Calu3 (cell line): ENCODE measurements around the gene AKR7A3. TPM values are rescaled to one million over a fixed set of nuclear protein-coding genes. Genes with fewer than 3 reads are reported as not detected.

Source experiments
- BruUV-seq: library from RNA; stranded (reverse); fragments of 400-500 nt; replicated peaks from 2 replicates; lab custom pipeline; 2021; lab: Mats Ljungman, UMichigan
- CTCF ChIA-PET: fragments of 300-600 bp; sonication (Branson Sonifier 250); formaldehyde crosslinking; loops from one replicate; lab custom pipeline; 2022; ENCODE audit warnings: antibody characterized with exemption; lab: Charles Lee
- DNase-seq: peaks from one replicate; pipeline ENCODE4 v3.0.0; 2022
- H3K27ac Mint-ChIP-seq: one replicate; pipeline ENCODE4 v1.8.0; 2022; ENCODE audit warnings: mixed read lengths; ENCODE audit not compliant: unreplicated experiment
- H3K27me3 Mint-ChIP-seq: one replicate; pipeline ENCODE4 v1.8.0; 2022; ENCODE audit warnings: mixed read lengths; ENCODE audit not compliant: unreplicated experiment
- H3K36me3 Mint-ChIP-seq: one replicate; pipeline ENCODE4 v1.8.0; 2022; ENCODE audit warnings: mild to moderate bottlenecking, moderate library complexity, mixed read lengths; ENCODE audit not compliant: insufficient read depth, unreplicated experiment
- H3K4me1 Mint-ChIP-seq: one replicate; pipeline ENCODE4 v1.8.0; 2022; ENCODE audit warnings: mild to moderate bottlenecking, low read depth, mixed read lengths; ENCODE audit not compliant: unreplicated experiment
- H3K4me3 Mint-ChIP-seq: one replicate; pipeline ENCODE4 v1.8.0; 2022; ENCODE audit warnings: mild to moderate bottlenecking, low read depth, moderate library complexity, mixed read lengths; ENCODE audit not compliant: unreplicated experiment
- H3K9me3 Mint-ChIP-seq: one replicate; pipeline ENCODE4 v1.8.0; 2022; ENCODE audit warnings: low read depth, mixed read lengths; ENCODE audit not compliant: unreplicated experiment
- CTCF ChIP-seq: fragments of 200-600 bp; IDR thresholded peaks from one replicate; pipeline ENCODE4 v1.8.0; 2022; ENCODE audit warnings: antibody characterized with exemption; ENCODE audit not compliant: unreplicated experiment
- intact Hi-C: fragments of 100-400 bp; cut with micrococcal nuclease; formaldehyde crosslinking; loops from one replicate; pipeline ENCODE4 v1.10.0; 2022; ENCODE audit not compliant: unreplicated experiment
- total RNA-seq: library from RNA; stranded (reverse); gene quantifications from 2 replicates; pipeline ENCODE4 v1.2.3, GENCODE V29; 2022

AKR7A3 gene
- total RNA-seq, 1 experiment from 2014 or later: 1.7 TPM

DNA sequence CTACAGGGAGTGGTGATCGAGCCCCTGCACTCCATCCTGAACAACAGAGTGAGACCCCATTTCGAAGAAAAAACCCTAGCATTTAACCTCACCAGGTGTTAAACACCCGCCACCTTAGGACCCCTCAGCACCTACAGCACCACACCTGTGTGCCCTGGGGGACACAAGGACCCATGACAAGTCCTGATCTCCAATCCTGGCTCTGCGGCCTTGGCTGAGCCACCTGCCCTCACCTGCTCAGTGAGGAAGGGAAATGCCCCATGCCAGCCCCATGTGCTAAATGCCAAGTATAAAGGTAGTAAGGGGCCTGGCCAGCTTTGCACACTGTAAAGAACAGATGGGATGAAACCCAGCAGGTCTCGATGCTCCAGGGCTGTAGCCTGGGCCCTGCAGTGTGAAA is 25.8 kb downstream of the AKR7A3 start:
- H3K36me3 Mint-ChIP-seq: peaks cover 32% of the 10 kb centered on the region
- peaks cover 3% of the 10 kb centered on the region for H3K9me3 Mint-ChIP-seq
- H3K27ac Mint-ChIP-seq: no peak overlapping the region
- H3K27me3 Mint-ChIP-seq: no peaks in the 10 kb centered on the region
- no TSS peak for BruUV-seq
- CTCF ChIA-PET: interaction anchor here (0.7 kb wide), 1 partner anchor 390 kb away, joined by 3 read pairs; no protein-coding TSS in a partner anchor
- DNase-seq: no peak
- TF ChIP-seq CTCF: no peak
- intact Hi-C loops: no loop called here
- no peak overlapping the region for H3K4me3 Mint-ChIP-seq
- H3K4me1 Mint-ChIP-seq: no peaks in the 10 kb centered on the region

DNA sequence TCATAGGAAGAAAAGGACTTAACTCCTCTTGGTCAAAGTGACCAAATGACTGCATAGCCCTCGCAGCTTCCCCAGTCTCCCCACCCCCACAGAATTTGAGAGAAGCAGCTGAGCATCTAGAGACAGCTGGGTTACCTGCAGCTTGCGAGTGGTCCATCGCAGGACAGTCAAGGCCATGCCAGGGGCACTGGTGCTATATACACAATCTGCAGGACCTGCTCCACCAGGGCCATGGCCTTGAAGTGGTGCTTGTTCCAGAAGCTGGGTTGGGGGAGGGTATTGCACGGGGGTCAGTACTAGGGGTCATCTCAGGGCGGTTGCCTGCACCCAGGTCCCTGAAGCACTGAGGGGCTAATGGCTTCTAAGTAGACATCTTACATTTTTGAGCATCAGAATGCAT is 26.5 kb downstream of the AKR7A3 start:
- Mint-ChIP-seq H3K36me3 (peaks cover 39% of the 10 kb centered on the region), H3K4me3 (no peak overlapping the region), H3K9me3 (peaks cover 3% of the 10 kb centered on the region), H3K27ac (no peak overlapping the region), H3K4me1 (no peaks in the 10 kb centered on the region), H3K27me3 (no peaks in the 10 kb centered on the region)
- DNase-seq: no peak
- intact Hi-C loops: no loop called here
- TF ChIP-seq CTCF: no peak
- CTCF ChIA-PET: no interaction called here
- BruUV-seq: no TSS peak

GRCh38 chr1:19260211-19261138 is 28.1 kb downstream of the AKR7A3 start:
- Mint-ChIP-seq H3K27ac (no peak overlapping the region), H3K36me3 (peaks cover 47% of the 10 kb centered on the region), H3K4me3 (no peak overlapping the region), H3K9me3 (no peaks in the 10 kb centered on the region), H3K4me1 (no peaks in the 10 kb centered on the region), H3K27me3 (no peaks in the 10 kb centered on the region)
- no TSS peak for BruUV-seq
- DNase-seq: no peak
- intact Hi-C loops: no loop called here
- CTCF ChIA-PET: no interaction called here
- TF ChIP-seq CTCF: no peak

- TF ChIP-seq CTCF: no peak
- Mint-ChIP-seq H3K4me3 (no peak overlapping the region), H3K27ac (no peak overlapping the region), H3K36me3 (peaks cover 59% of the 10 kb centered on the region), H3K27me3 (no peaks in the 10 kb centered on the region), H3K4me1 (peaks cover 4% of the 10 kb centered on the region), H3K9me3 (no peaks in the 10 kb centered on the region)
- CTCF ChIA-PET: no interaction called here
- BruUV-seq: no TSS peak
- DNase-seq: no peak
- intact Hi-C loops: no loop called here
Observed at GRCh38 chr1:19258353-19258752, 30.2 kb downstream of the AKR7A3 start.
